Measurements from ENCODE around the gene NYNRIN.
"Not testable (repeated sequence)": the region's sequence is repeated elsewhere in the genome, so short reads cannot be mapped to it uniquely, and the experiment has no call there.

The NYNRIN gene

DNA sequence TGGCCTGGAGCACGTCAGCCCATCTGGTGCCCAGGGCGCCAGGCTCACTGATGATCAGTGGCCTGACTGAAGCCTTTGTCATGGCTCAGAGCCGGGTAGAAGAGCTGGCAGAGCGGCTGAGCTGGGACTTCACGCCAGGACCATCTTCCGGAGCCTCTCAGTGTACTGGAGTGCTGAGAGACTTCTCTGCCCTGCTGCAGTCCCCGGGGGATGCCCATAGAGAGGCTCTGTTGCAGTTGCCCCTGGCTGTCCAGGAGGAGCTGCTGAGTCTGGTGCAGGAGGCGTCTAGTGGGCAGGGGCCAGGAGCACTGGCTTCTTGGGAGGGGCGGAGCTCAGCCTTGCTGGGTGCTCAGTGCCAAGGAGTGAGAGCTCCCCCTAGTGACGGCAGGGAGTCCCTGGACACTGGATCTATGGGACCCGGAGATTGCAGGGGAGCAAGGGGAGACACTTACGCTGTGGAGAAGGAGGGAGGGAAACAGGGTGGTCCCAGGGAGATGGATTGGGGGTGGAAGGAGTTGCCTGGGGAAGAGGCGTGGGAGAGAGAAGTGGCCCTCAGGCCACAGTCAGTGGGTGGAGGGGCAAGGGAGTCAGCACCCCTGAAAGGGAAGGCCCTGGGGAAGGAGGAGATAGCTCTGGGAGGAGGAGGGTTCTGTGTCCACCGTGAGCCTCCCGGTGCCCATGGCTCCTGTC lies 32.9 kb downstream of the NYNRIN start:
- peak; percentile 85 for DNase-seq (ENCODE audit: low read depth)

DNA sequence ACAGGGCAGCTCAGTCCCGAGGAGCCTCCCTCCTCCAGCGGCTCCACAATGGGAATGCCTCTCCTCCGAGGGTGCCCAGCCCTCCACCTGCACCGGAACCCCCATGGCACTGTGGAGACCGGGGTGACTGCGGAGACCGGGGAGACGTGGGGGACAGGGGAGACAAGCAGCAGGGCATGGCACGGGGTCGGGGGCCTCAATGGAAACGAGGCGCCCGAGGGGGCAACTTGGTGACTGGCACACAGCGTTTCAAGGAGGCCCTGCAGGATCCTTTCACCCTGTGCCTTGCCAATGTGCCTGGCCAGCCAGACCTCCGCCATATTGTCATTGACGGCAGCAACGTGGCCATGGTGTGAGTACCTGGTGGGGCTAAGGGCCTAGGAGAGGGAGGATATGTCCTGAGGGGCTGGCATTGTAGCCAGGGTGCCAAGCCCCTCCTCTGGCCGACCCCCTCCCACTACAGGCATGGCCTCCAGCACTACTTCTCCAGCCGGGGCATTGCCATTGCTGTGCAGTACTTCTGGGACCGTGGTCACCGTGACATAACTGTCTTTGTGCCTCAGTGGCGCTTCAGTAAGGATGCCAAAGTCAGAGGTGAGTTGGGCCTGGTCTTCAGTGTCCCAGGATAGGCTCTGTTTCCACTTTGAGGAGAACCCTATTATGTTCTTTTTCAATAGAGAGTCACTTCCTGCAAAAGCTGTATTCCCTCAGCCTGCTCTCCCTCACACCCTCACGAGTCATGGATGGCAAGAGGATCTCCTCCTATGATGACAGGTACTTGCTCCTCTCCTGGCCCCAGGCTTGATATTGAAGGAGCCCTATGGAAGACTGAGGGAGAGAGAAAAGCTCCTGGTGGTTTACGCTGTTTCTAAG lies 33.7 kb downstream of the NYNRIN start:
- no peak for DNase-seq (ENCODE audit: low read depth)

DNA sequence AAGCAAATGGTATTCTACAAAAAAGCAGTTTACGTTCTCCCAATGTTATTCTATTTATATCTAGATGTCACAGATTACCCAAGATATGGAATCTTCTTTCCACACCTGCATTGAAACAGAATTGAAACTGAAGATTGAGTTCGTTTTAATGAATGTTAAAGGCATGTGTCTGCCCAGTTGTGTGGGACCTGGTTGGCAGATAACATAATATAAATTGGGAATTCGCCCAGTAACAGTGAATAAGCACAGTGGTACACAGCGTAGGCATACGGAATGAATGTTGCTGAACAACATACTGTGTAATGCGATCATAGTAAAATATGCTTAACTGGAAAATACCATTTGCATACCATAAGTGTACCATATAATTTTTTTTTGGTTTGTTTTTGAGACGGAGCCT lies 35.2 kb downstream of the NYNRIN start:
- no peak for DNase-seq (ENCODE audit: low read depth)

DNA sequence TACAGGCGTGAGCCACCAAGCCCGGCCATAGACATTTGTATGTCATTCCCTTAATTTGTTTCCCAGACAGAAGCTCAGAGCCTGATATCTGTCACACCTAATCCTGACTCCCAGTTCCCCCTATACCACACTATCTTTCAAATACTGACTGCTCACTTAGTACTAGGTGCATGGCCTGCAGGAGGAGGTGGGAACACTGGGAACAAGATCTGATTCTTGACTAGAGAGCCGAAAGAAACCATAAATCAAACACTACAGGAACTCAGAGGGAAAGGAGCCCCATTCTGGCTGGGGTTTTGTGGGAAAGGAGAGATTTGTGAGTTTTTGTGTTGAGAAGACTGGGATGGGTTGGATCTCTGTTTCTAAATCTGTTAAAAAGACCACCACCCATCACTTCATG lies 35.9 kb downstream of the NYNRIN start:
- no peak for DNase-seq (ENCODE audit: low read depth)

GRCh38 chr14:24435192-24435810 lies 36.5 kb downstream of the NYNRIN start:
- no peak for DNase-seq (ENCODE audit: low read depth)

DNA sequence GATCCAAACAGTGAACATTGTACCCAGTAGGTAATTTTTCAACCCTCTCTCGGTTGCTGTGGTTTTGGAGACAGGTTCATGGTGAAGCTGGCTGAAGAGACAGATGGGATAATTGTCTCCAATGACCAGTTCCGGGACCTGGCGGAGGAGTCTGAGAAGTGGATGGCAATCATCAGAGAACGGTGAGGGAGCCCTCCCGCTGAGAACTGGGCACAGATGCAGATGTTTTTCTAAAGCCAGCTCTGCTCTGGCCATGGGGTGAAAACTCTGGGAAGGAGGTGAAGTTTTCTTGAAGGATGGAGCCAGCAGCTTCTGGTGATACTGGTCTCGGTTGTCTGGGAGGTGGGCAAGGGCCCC lies 37.2 kb downstream of the NYNRIN start:
- DNase-seq (ENCODE audit: low read depth), result no peak

- no peak for DNase-seq (ENCODE audit: low read depth)
These were observed 37.7 kb downstream of the NYNRIN start for GRCh38 chr14:24436355-24437019.

DNA sequence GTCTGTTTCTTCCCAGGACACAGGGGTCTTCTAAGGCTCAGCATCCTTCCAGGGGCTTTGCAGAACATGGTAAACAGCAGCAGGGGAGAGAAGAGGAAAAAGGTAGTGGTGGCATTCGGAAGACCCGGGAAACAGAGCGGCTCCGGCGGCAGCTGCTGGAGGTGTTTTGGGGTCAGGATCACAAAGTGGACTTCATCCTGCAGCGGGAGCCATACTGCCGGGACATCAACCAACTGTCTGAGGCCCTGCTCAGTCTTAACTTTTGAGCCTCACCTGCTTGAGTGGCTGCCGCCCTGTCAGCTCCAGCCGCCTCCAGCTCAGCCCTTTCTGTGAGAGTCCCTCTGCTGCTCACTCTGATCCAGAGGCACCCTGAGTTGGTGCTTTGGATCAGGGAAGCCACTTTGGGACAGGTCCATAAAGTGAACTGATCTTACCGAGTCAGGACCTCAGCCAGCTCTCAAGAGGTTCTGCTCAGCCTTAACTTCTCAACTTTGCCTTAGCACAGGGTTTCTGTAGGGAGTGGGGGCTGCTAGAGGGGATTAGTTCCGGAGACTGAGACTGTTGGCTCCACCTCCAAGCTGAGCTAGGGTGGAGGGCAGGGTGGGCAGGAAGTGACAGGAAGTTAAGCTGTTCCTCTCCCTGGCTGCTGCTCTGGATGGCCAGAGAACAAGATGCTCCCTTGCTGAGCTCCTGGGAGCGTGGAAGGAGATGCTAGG lies 38.4 kb downstream of the NYNRIN start:
- no peak for DNase-seq (ENCODE audit: low read depth)

DNA sequence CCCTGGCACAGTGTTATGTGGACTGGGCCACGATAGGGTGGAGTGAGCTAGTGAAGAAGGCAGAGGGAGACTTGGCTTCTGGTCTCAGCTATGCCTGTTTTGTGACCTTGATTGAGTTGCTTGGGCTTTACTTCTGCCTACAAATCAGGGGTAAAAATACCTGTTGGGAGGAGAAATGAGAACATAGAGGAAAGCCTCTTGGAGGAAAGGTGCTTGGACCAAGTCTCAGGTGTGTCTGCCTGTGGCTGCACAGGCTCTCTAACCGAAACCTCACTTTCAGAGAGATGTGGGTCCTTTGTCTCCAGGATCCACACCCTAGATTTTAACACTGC lies 38.9 kb downstream of the NYNRIN start:
- no peak for DNase-seq (ENCODE audit: low read depth)

DNA sequence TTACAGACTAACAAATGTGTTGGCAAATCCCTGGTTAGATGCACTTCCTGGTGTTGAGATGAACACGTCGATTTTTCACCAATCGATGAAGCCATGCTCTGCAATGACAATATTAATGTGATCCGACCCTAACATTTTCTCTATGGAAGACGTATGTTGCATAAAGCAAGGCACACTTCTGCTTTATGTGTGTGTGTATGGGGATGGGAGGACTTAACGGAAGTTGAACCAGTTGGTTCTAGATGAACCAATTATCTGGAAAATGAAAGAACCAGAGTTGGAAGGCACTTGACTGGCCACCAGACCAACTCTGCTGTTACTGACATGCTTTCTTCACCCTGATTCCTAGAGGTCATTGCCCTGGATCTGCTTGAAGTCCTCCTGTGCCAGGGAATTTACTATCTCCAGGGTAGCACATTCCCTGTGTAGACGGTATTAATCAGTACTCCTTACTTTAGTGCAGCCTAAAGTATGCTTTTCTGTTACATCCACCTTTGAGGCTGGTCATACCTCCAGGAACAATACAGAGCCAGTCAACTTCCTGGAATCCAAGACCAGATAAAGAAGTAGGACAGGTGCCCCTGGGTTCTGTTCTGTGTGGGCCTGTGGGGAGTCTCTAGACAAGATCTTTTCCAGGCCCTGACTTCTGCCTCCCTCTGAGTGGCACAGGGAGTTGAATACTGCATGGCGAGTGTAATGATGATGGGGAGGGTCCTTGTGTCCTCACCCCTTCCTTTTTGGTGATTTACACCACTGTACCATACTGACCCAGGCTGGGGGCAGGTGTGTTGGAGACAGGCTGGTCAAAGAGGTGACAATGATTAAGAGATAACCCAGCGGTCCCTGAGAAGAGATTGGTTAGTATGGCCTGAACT lies 39.7 kb downstream of the NYNRIN start:
- DNase-seq (ENCODE audit: low read depth), result no peak

- DNase-seq (ENCODE audit: low read depth), result no peak
These were observed 40.5 kb downstream of the NYNRIN start for GRCh38 chr14:24439257-24439656.

DNA sequence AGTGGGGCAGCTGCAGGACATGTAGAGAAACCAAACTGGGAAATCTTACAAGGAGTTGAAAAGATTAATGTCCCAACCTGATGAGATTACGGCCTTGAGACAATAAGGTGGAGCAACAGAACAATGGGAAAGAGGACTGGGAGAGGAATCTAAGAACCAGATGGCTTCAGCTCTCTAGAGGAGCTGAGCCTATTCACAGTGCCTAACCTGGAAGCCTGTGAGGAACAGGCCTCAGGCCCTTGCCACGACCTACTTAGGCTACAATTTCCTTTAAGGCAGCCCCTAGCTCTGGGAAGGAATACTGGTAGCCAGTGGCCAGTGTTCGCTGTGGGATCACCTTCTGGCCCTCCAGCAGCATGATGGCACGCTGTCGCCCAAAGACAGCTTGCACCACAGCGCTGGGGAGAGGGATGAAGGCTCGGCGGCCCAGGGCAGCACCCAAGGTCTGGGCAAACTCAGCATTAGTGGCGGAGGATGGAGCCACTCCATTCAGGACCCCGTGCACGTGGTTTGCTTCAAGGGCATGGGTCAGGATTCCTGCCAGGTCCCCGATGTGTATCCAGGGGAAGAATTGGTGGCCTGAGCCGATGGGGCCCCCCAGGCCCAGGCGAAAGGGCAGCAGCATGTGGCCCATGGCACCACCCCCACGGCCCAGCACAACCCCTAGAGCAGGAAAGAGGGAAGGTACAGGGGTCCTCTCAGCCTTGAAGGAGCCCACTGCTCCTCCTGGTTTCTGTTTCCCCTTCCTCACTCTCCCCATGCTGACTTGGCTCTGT lies 41.2 kb downstream of the NYNRIN start:
- no peak for DNase-seq (ENCODE audit: low read depth)

GRCh38 chr14:24440606-24441399 lies 42.0 kb downstream of the NYNRIN start:
- no peak for DNase-seq (ENCODE audit: low read depth)

DNA sequence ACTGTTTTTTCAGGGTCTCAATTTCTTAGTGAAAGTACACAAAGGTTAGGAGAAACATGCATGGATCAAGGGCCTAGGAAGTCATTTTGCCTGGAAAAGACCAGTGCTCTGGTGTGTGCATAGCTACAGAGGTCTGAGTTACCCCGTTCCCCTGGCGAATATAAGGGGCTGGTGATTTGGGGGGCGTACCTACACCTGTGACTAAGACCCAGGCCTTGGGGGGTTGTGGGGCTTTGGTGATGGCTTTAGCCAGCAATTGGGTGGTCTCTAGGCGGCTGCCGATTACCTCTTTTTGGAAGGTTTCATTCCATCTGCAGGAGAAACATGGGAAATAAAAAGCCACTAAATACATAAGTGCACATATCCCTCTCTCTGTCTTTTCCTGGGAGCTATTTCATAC lies 42.7 kb downstream of the NYNRIN start:
- DNase-seq (ENCODE audit: low read depth), result no peak

DNA sequence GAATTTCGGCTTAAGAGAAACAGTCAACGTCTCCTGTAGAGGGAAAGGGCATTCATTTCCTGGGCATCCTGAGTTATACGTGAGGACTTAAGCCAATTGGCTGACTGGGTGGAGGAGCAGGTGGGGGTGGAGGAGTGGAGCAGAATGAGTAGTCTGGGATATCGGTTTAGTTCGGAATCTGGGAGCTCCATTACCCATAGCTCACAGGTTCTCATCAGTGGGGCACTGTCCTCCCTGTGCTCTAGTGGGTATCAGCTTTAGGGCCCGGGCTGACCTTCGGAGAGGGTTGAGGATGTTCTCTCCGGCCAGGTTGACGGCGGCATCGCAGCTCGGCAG lies 43.1 kb downstream of the NYNRIN start:
- no peak for DNase-seq (ENCODE audit: low read depth)

DNA sequence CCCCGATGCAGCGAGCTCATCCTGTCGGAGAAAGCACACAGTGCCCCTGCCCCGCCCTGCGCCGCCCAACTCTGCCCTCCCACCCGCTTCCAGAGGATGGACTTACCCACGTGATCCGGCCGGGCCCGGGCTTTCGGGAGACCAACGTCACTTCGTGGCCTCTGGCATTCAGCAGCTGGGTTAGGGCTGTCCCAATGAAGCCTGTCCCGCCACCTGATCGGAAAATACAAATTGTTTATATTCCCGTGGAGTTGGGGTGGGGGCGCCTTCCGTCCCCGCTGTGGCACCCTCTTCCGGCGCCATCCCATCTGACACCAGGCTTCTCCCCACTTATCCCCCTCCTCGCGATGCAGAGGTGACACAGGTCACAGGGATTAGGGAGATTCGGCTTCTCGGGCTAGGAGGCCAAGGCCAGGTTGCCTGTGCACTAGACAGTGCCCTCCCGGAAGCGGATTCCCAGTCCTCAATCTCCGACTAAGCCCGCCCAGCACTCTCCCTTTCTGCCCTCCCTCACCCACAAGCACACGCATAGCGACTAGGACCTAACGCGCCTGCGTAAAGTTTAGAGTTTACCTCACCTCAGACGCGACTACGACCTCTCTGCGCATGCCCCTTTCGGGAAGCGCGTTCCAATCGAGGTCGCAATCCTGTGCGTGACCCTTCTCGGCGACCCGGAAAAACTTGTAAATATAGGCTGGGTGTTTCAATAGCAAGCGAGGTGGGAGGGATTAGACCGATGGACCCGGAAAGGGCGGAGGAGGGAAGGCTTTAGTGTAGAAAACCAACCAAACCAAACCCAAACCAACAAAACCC lies 43.6 kb downstream of the NYNRIN start, which contains the start of gene SDR39U1:
Gene SDR39U1 (minus strand): TSS at position 537 of the 813 bp plus-strand sequence. CDS start 7 bp downstream, at position 530.
- peak; percentile 95 for DNase-seq (ENCODE audit: low read depth)

- no peak for DNase-seq (ENCODE audit: low read depth)
These were observed 44.4 kb downstream of the NYNRIN start for GRCh38 chr14:24443053-24443665.

- not testable (repeated sequence) for DNase-seq (ENCODE audit: low read depth)
These were observed 52.0 kb downstream of the NYNRIN start for GRCh38 chr14:24450828-24451227.
